ENCODE measurements around the gene CCT5. TPM values are rescaled to one million over a fixed set of nuclear protein-coding genes. Genes with fewer than 3 reads are reported as not detected.

CCT5 gene
- polyA plus RNA-seq, 1 of the 3 experiments (the other 2 are of a cell fraction) = 378 TPM

DNA sequence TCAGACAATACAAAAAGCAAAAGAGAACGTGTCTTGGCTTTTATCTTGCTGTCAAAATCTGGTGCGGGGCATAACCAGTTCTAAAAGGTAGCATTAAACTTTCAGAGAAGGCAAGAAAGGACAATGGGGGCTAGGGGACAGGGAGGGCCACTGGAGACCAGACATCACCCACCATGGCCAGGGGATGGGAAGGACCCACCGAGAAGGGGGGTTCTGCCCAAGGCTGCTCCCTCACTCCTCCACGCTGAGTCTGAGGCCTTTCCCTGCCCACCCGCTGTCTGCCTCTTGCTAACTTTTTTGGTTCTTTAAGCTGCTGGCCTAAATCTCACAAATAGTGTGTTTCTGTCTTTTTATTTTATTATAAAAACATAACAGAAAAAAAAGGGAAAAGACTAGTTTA is 34.0 kb upstream of the CCT5 start:
- H3K4me2 ChIP-seq = no peak overlapping the region
- H3F3A ChIP-seq (replicated peaks; ENCODE audit: insufficient read depth) = no peaks in the 10 kb centered on the region
- ChIA-PET CTCF (interaction anchor here (1.1 kb wide), 2 partner anchors 14 to 17 kb away, joined by 3 to 4 read pairs; no protein-coding TSS in a partner anchor), POLR2A (no interaction called here)
- no peaks in the 10 kb centered on the region for H3K9me2 ChIP-seq
- H3K4me1 ChIP-seq (ENCODE audit: control insufficient read depth in 1 of 2, insufficient read depth in 2 of 2, low read depth in 1 of 2, low read length in 1 of 2) = no peaks in the 10 kb centered on the region
- 85% methylated on average over 5 of the region's 5 CpGs for WGBS (ENCODE audit: low lambda C conversion rate)
- no peaks in the 10 kb centered on the region for H4K20me1 ChIP-seq (ENCODE audit: insufficient read depth)
- DNase-seq = no peak
- no peak overlapping the region for H3K4me3 ChIP-seq (ENCODE audit: low read depth in 2 of 2, low read length in 1 of 2)
- no peak overlapping the region for H2AFZ ChIP-seq (ENCODE audit: low read depth)
- no peaks in the 10 kb centered on the region for H3K27me3 ChIP-seq (ENCODE audit: insufficient read depth)
- no peaks in the 10 kb centered on the region for H3K36me3 ChIP-seq (replicated peaks in 1 of 2; ENCODE audit: control insufficient read depth in 1 of 2, insufficient read depth in 2 of 2, low read length in 1 of 2)
- no peaks in the 10 kb centered on the region for H3K9me3 ChIP-seq
- H3K27ac ChIP-seq (ENCODE audit: low read depth in 2 of 2, low read length in 1 of 2) = no peak overlapping the region
- no peaks in the 10 kb centered on the region for H3K79me2 ChIP-seq (ENCODE audit: insufficient read depth)
- H3K9ac ChIP-seq = no peak overlapping the region
- no peak for TF ChIP-seq GATA2 (CRISPR knock-in tag; IDR thresholded peaks at IDR 0.05)
- TF ChIP-seq NFIC (IDR thresholded peaks at IDR 0.05; ENCODE audit: borderline replicate concordance) = no peak
- TF ChIP-seq, protein P1, sequence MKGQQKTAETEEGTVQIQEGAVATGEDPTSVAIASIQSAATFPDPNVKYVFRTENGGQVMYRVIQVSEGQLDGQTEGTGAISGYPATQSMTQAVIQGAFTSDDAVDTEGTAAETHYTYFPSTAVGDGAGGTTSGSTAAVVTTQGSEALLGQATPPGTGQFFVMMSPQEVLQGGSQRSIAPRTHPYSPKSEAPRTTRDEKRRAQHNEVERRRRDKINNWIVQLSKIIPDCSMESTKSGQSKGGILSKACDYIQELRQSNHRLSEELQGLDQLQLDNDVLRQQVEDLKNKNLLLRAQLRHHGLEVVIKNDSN (IDR thresholded peaks at IDR 0.05; ENCODE audit: borderline replicate concordance, low read depth) = no peak
- no peak for TF ChIP-seq GABPA (IDR thresholded peaks at IDR 0.05; ENCODE audit: low read depth)
- TF ChIP-seq MEF2A (IDR thresholded peaks at IDR 0.05; ENCODE audit: borderline replicate concordance, low read depth) = no peak
- TF ChIP-seq, protein P2, sequence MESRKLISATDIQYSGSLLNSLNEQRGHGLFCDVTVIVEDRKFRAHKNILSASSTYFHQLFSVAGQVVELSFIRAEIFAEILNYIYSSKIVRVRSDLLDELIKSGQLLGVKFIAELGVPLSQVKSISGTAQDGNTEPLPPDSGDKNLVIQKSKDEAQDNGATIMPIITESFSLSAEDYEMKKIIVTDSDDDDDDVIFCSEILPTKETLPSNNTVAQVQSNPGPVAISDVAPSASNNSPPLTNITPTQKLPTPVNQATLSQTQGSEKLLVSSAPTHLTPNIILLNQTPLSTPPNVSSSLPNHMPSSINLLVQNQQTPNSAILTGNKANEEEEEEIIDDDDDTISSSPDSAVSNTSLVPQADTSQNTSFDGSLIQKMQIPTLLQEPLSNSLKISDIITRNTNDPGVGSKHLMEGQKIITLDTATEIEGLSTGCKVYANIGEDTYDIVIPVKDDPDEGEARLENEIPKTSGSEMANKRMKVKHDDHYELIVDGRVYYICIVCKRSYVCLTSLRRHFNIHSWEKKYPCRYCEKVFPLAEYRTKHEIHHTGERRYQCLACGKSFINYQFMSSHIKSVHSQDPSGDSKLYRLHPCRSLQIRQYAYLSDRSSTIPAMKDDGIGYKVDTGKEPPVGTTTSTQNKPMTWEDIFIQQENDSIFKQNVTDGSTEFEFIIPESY (IDR thresholded peaks at IDR 0.05; ENCODE audit: borderline replicate concordance, low read depth) = no peak
- no peak for TF ChIP-seq MXI1 (IDR thresholded peaks at IDR 0.05; ENCODE audit: low read depth, low read length)
- TF ChIP-seq, protein P3, sequence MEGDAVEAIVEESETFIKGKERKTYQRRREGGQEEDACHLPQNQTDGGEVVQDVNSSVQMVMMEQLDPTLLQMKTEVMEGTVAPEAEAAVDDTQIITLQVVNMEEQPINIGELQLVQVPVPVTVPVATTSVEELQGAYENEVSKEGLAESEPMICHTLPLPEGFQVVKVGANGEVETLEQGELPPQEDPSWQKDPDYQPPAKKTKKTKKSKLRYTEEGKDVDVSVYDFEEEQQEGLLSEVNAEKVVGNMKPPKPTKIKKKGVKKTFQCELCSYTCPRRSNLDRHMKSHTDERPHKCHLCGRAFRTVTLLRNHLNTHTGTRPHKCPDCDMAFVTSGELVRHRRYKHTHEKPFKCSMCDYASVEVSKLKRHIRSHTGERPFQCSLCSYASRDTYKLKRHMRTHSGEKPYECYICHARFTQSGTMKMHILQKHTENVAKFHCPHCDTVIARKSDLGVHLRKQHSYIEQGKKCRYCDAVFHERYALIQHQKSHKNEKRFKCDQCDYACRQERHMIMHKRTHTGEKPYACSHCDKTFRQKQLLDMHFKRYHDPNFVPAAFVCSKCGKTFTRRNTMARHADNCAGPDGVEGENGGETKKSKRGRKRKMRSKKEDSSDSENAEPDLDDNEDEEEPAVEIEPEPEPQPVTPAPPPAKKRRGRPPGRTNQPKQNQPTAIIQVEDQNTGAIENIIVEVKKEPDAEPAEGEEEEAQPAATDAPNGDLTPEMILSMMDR (IDR thresholded peaks at IDR 0.05) = no peak
- TF ChIP-seq TAF1 (IDR thresholded peaks at IDR 0.05; ENCODE audit: borderline replicate concordance, low read depth, low read length) = no peak
- TF ChIP-seq TEAD4 (IDR thresholded peaks at IDR 0.05; ENCODE audit: borderline replicate concordance, insufficient read depth) = no peak
- TF ChIP-seq RCOR1 (IDR thresholded peaks at IDR 0.05; ENCODE audit: low read length) = no peak
- TF ChIP-seq SIN3A (IDR thresholded peaks at IDR 0.05; ENCODE audit: borderline replicate concordance, low read depth, low read length) = no peak
- TF ChIP-seq YY1 (IDR thresholded peaks at IDR 0.05; ENCODE audit: low read depth) = no peak
- TF ChIP-seq NRF1 (IDR thresholded peaks at IDR 0.05; ENCODE audit: low read depth, low read length) = no peak
- TF ChIP-seq RFX5 (IDR thresholded peaks at IDR 0.05; ENCODE audit: low read length) = no peak
- TF ChIP-seq EZH2phosphoT487 (IDR thresholded peaks at IDR 0.05; ENCODE audit: borderline replicate concordance, low read depth) = no peak
- TF ChIP-seq RXRA (IDR thresholded peaks at IDR 0.05; ENCODE audit: borderline replicate concordance, low read depth) = no peak
